PFSK-1 (cell line): Measurements from ENCODE around the gene SNCAIP.

ENCODE experiments used
- FOXP2 ChIP-seq: optimal IDR thresholded peaks from 2 replicates; pipeline ENCODE3; 2011; ENCODE audit warnings: borderline replicate concordance, control low read depth, inconsistent platforms; ENCODE audit not compliant: insufficient read depth; ENCODE audit errors: extremely low read length, extremely low read depth
- POLR2AphosphoS5 ChIP-seq: IDR thresholded peaks from 2 replicates; pipeline ENCODE4 v1.6.1; 2012; ENCODE audit warnings: low read depth, mild to moderate bottlenecking, control low read depth, low read length, moderate library complexity
- SIN3A ChIP-seq: IDR thresholded peaks from 2 replicates; pipeline ENCODE4 v1.6.1; 2012; ENCODE audit warnings: mild to moderate bottlenecking, low read length, moderate library complexity, borderline replicate concordance; ENCODE audit not compliant: insufficient read depth
- TAF1 ChIP-seq: IDR thresholded peaks from 2 replicates; pipeline ENCODE4 v1.6.1; 2012; ENCODE audit warnings: low read length, control low read depth, borderline replicate concordance; ENCODE audit not compliant: insufficient read depth
- TF ChIP-seq, protein P1 (sequence below), 2 experiments: IDR thresholded peaks; 2 replicates each; pipeline versions ENCODE4 v1.6.1 to v1.8.0; 2011 to 2012; ENCODE audit warnings: low read depth in 2 of 2, low read length in 2 of 2, control low read depth in 1 of 2, inconsistent platforms in 1 of 2, mild to moderate bottlenecking in 1 of 2, moderate library complexity in 1 of 2; ENCODE audit not compliant: insufficient read depth in 1 of 2

Gene SNCAIP

DNA sequence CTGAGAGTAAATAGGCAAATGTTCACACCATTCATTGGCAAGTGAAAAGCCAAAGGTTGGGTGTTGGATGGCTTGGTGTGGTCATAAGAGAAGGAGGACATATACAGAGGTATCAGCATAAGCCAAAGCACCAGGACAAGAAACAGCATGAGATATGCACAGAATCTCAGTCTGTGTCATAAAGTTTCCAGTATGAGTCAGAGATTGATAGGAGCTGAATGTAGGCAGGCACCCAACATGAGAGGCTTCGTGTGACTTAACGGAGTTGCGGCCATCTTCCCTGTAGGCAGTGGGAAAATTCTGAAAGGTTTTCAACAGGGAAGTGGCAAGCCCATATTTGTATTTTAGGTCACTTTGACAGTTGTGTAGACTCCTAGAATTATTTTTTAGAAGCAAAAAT, 54.5 kb downstream of the SNCAIP start:
- no peak for TF ChIP-seq FOXP2
- TF ChIP-seq TAF1: no peak
- no peak for TF ChIP-seq SIN3A
- TF ChIP-seq POLR2AphosphoS5: no peak
- TF ChIP-seq, protein P1, sequence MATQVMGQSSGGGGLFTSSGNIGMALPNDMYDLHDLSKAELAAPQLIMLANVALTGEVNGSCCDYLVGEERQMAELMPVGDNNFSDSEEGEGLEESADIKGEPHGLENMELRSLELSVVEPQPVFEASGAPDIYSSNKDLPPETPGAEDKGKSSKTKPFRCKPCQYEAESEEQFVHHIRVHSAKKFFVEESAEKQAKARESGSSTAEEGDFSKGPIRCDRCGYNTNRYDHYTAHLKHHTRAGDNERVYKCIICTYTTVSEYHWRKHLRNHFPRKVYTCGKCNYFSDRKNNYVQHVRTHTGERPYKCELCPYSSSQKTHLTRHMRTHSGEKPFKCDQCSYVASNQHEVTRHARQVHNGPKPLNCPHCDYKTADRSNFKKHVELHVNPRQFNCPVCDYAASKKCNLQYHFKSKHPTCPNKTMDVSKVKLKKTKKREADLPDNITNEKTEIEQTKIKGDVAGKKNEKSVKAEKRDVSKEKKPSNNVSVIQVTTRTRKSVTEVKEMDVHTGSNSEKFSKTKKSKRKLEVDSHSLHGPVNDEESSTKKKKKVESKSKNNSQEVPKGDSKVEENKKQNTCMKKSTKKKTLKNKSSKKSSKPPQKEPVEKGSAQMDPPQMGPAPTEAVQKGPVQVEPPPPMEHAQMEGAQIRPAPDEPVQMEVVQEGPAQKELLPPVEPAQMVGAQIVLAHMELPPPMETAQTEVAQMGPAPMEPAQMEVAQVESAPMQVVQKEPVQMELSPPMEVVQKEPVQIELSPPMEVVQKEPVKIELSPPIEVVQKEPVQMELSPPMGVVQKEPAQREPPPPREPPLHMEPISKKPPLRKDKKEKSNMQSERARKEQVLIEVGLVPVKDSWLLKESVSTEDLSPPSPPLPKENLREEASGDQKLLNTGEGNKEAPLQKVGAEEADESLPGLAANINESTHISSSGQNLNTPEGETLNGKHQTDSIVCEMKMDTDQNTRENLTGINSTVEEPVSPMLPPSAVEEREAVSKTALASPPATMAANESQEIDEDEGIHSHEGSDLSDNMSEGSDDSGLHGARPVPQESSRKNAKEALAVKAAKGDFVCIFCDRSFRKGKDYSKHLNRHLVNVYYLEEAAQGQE (IDR thresholded peaks at IDR 0.05; ENCODE audit: insufficient read depth in 1 of 2, low read depth in 2 of 2, low read length in 2 of 2): no peak

DNA sequence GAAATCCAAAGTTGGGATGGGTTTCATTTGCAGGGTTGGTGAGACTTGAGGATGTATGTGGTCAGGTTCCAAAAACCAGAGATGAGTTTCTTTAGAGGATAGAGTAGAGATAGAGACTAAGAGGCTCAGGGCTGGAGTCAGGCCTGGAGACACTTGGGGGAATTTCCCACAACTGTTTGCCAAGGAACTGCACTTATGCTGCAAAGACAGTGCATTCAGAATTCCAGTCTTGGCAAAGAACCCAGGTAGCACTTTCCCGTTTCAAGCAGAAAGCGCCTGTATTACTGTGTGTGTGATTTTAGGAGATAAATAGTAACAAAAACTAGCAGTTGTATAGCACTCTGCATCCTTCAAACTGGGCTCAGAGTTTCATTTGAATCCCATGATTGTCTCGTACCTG, 55.4 kb downstream of the SNCAIP start:
- TF ChIP-seq TAF1 (no peak), SIN3A (no peak)
- TF ChIP-seq, protein P1 (IDR thresholded peaks at IDR 0.05; ENCODE audit: insufficient read depth in 1 of 2, low read depth in 2 of 2, low read length in 2 of 2): no peak

DNA sequence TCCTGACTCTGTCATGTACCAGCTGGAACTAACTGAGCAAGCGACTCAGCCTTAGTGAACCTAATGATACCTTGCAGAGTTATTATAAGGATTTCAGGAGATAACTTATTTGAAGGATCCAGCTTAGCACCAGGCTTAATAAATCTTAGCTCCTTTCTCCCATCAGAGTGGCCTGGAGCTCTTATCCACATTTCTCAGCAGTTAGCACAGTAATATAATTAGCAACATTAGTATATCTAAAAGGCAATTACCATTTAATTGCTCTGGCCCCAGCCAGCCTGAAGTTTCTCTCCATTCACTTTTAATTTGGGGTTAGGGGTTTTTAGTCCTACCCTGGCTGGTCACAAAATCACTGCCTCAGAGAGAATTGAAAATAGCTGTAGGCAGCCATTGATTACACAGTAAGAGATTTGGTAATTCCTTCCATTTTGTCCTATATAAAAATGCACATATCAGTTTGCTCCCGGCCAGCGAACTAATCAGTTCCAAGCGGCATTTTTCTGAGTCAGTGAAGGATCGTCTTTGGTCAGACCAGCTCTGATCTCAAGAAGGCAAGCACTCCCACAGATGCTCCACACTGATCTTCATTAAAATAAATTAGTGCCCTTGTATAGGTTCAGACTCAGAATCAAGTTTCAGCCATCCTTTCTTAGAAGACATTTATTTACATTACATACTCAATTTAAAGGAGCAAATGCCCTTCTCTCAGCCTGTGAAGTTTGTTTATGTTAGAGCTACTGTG, 56.6 kb downstream of the SNCAIP start:
- TF ChIP-seq FOXP2 (no peak), TAF1 (no peak), SIN3A (no peak), POLR2AphosphoS5 (no peak)
- TF ChIP-seq, protein P1 (IDR thresholded peaks at IDR 0.05; ENCODE audit: insufficient read depth in 1 of 2, low read depth in 2 of 2, low read length in 2 of 2): no peak

DNA sequence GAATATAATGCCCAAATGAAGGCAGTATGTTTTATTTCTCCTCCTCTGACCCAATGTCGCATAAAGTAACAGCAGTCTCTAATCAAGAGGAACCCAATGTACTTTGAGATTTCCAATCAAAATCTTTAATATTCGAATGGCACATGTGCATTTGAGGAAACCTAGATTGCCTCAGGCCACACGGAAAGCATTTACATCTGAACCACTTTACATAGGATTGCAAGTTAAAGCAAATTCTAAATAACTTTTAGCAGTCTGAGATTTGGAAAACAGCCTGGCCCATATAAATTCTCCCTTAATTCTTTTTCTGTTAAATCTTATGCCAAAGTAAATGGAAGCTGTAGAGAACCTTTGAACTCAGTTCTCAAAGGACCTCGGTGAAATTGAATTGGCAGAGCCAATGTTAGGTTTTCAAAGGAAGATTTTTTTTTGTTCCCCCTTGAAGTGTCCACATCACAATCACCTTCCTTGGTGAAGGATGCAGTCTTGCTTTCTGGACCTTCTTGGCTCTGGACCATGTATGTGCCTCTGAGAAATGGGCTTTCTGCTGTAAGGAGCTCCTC, 57.3 kb downstream of the SNCAIP start:
- no peak for TF ChIP-seq SIN3A
- TF ChIP-seq POLR2AphosphoS5: no peak
- TF ChIP-seq, protein P1 (IDR thresholded peaks at IDR 0.05; ENCODE audit: insufficient read depth in 1 of 2, low read depth in 2 of 2, low read length in 2 of 2): no peak
- no peak for TF ChIP-seq FOXP2
- no peak for TF ChIP-seq TAF1
